SJSA1 (cell line): ENCODE measurements around the gene GKAP1. TPM values are rescaled to one million over a fixed set of nuclear protein-coding genes. Genes with fewer than 3 reads are reported as not detected.
"Not testable (repeated sequence)": the region's sequence is repeated elsewhere in the genome, so short reads cannot be mapped to it uniquely, and the experiment has no call there.

Source experiments
- DNase-seq, 2 experiments: peaks; one replicate each; pipeline ENCODE4 v3.0.0-alpha.2; 2015 to 2020; ENCODE audit warnings: low spot score in 2 of 2, low read depth in 1 of 2
- H3K27ac ChIP-seq: fragments of 250-450 bp; sonication (Bioruptor Pico); 2 replicates; pipeline ENCODE4 v1.5.1; 2020; ENCODE audit warnings: mild to moderate bottlenecking, moderate library complexity
- H3K27me3 ChIP-seq: fragments of 250-450 bp; sonication (Bioruptor Pico); replicated peaks from 2 replicates; pipeline ENCODE4 v1.5.1; 2020; ENCODE audit warnings: mild to moderate bottlenecking, moderate library complexity
- H3K36me3 ChIP-seq: fragments of 250-450 bp; sonication (Bioruptor Pico); 2 replicates; pipeline ENCODE4 v1.5.1; 2020; ENCODE audit warnings: mild to moderate bottlenecking
- H3K4me1 ChIP-seq: fragments of 250-450 bp; sonication (Bioruptor Pico); replicated peaks from 2 replicates; pipeline ENCODE4 v1.6.1; 2021; ENCODE audit warnings: mild to moderate bottlenecking
- H3K4me3 ChIP-seq: fragments of 250-450 bp; sonication (Bioruptor Pico); 2 replicates; pipeline ENCODE4 v1.5.1; 2020; ENCODE audit warnings: mild to moderate bottlenecking
- H3K9me3 ChIP-seq: fragments of 250-450 bp; sonication (Bioruptor Pico); replicated peaks from 2 replicates; pipeline ENCODE4 v1.5.1; 2020; ENCODE audit warnings: mild to moderate bottlenecking
- total RNA-seq: library from RNA; depleted of rRNA; stranded (reverse); fragments of >200 nt; shearing (Covaris generic); gene quantifications from 2 replicates; pipeline ENCODE4 v1.2.3, GENCODE V29; 2014

GKAP1 gene
- total RNA-seq, 1 experiment from 2014 or later = 0.37 TPM

- no peaks in the 10 kb centered on the region for H3K4me1 ChIP-seq
- H3K27ac ChIP-seq = no peak overlapping the region
- no peaks in the 10 kb centered on the region for H3K27me3 ChIP-seq
- H3K4me3 ChIP-seq = no peak overlapping the region
- no peak for DNase-seq
- H3K9me3 ChIP-seq = no peaks in the 10 kb centered on the region
- no peaks in the 10 kb centered on the region for H3K36me3 ChIP-seq
Measured at GRCh38 chr9:83778164-83778563, 39.4 kb downstream of the GKAP1 start.

DNA sequence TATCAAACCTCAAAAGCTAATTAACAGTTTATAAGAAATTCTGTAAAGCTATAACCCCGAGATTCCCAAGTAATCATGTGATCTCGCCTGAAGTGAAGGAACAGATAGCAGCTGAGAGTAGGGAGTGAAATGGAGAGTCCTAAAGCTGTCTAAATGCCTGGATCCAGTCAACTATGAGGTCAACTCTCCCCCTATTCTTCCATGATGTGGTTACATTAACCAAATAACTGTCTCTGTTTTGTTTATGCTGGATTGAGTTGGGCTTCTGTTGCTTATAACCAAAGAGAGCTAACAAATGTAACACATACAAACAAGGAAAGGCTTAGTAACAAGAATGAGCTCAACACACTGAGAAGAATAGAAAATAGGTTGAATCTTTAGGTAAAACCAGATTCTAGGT, 41.6 kb downstream of the GKAP1 start:
- H3K4me1 ChIP-seq = no peaks in the 10 kb centered on the region
- no peaks in the 10 kb centered on the region for H3K9me3 ChIP-seq
- H3K36me3 ChIP-seq = no peaks in the 10 kb centered on the region
- no peaks in the 10 kb centered on the region for H3K27me3 ChIP-seq
- peak in 1 of 2 experiments; percentile 2 for DNase-seq
- H3K4me3 ChIP-seq = no peak overlapping the region
- H3K27ac ChIP-seq = no peak overlapping the region

- H3K9me3 ChIP-seq = no peaks in the 10 kb centered on the region
Measured at GRCh38 chr9:83772860-83773259, 44.7 kb downstream of the GKAP1 start.

GRCh38 chr9:83765376-83765775, 52.2 kb downstream of the GKAP1 start:
- Histone ChIP-seq H3K4me1 (no peaks in the 10 kb centered on the region), H3K27ac (no peak overlapping the region), H3K9me3 (no peaks in the 10 kb centered on the region), H3K36me3 (no peaks in the 10 kb centered on the region), H3K4me3 (no peak overlapping the region), H3K27me3 (no peaks in the 10 kb centered on the region)
- DNase-seq = no peak

More at GRCh38 chr9:83772860-83773259, 44.7 kb downstream of the GKAP1 start:
- Histone ChIP-seq H3K4me1 (no peaks in the 10 kb centered on the region), H3K27ac (no peak overlapping the region), H3K36me3 (no peaks in the 10 kb centered on the region), H3K4me3 (no peak overlapping the region), H3K27me3 (no peaks in the 10 kb centered on the region)
- DNase-seq = no peak

DNA sequence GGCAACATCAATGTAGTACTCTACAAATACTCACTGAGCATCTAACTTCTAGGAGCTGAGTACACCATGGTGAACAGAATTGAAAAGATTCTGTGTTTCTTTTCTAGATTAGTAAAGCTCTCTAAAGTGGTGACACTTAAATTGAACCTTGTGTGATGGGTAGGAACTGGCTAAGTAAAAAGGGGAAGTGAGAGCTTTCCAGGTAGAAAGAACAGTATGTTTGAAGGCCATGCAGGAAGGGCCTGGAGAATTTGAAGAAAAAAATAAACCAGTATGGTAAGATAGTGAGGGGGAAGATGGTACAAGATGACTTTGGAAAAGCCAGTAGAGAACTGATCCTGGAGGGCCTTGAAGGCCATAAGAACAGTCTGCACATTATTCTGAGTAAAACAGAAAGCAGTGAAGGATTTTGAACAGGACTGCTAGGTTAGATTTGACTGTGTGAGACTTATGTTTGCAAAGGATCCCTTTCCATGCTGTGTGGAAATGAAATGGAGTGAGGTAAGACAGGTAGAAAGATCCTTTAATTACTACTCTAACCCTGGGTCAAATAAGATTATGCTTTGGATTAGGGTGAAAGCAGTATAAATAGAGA, 63.1 kb downstream of the GKAP1 start:
- H3K4me1 ChIP-seq = no peaks in the 10 kb centered on the region
- H3K36me3 ChIP-seq = no peaks in the 10 kb centered on the region
- H3K4me3 ChIP-seq = no peak overlapping the region
- no peaks in the 10 kb centered on the region for H3K9me3 ChIP-seq
- DNase-seq = no peak
- H3K27me3 ChIP-seq = peaks cover 4% of the 10 kb centered on the region; the same call in 1 of the 2 replicates
- no peak overlapping the region for H3K27ac ChIP-seq

DNA sequence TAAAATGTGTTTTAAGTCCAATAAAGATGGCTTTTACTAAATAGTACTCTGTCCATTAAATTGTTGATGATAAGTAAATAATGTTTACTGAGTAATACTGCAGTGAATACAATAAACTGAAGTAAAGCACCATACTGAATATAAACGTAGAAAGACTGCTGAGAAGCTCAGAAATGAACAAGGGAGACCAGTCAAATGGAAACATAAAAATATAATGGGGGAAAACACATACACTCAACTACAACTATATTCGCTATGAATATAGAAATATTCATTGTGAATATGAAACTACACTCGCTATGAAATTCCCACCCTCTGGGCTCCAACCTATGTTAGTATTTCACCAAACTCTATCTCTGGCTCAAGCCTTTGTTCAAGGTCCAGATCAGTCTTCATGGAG, 67.9 kb downstream of the GKAP1 start:
- no peaks in the 10 kb centered on the region for H3K9me3 ChIP-seq
- no peak for DNase-seq
- no peaks in the 10 kb centered on the region for H3K4me1 ChIP-seq
- H3K27me3 ChIP-seq = peaks cover 4% of the 10 kb centered on the region; the same call in 1 of the 2 replicates
- H3K36me3 ChIP-seq = no peaks in the 10 kb centered on the region
- H3K4me3 ChIP-seq = no peak overlapping the region
- H3K27ac ChIP-seq = no peak overlapping the region

DNA sequence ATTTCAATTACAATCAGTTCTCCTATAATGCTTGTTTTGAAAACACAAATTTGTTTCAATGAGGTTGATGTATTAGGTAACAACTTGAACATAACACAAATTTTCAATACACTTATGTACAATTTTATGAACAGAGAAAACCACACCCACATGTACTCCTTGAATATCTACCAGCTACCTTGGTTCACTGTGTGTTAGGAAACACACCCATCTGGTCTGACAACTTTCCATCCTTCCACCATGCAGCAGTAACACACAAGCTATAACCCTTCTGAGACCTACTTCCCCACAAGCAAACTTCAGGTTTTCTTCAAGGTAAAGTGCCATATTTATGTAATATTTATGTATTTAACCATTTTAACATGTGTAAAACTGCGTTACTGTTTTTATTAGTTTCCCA, 73.4 kb downstream of the GKAP1 start:
- H3K27me3 ChIP-seq = no peaks in the 10 kb centered on the region
- no peak overlapping the region for H3K27ac ChIP-seq
- DNase-seq = no peak
- no peaks in the 10 kb centered on the region for H3K9me3 ChIP-seq
- H3K4me3 ChIP-seq = no peak overlapping the region
- no peaks in the 10 kb centered on the region for H3K36me3 ChIP-seq
- H3K4me1 ChIP-seq = no peaks in the 10 kb centered on the region

DNA sequence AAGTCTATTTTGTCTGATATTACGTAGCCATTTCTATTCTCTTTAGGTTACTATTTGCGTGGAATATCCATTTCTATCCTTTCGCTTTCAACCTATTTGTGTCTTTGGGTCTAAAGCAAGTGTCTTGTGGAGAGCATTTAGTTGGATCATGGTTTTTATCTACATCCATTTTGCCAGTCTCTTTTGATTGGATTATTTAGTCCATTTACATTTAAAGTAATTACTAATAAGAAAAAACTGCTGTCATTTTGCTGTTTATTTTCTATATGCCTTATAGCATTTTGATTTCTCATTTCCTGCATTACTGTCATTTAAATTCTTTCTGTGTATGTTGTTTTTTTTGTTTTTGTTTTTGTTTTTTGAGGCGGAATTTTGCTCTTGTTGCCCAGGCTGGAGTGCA, 83.8 kb downstream of the GKAP1 start:
- H3K4me3 ChIP-seq = no peak overlapping the region
- no peaks in the 10 kb centered on the region for H3K4me1 ChIP-seq
- no peaks in the 10 kb centered on the region for H3K9me3 ChIP-seq
- no peak overlapping the region for H3K27ac ChIP-seq
- H3K27me3 ChIP-seq = 0 out of 2 replicates have a peak, but pooled peaks cover 2% of the 10 kb centered on the region
- H3K36me3 ChIP-seq = no peaks in the 10 kb centered on the region
- no peak for DNase-seq

DNA sequence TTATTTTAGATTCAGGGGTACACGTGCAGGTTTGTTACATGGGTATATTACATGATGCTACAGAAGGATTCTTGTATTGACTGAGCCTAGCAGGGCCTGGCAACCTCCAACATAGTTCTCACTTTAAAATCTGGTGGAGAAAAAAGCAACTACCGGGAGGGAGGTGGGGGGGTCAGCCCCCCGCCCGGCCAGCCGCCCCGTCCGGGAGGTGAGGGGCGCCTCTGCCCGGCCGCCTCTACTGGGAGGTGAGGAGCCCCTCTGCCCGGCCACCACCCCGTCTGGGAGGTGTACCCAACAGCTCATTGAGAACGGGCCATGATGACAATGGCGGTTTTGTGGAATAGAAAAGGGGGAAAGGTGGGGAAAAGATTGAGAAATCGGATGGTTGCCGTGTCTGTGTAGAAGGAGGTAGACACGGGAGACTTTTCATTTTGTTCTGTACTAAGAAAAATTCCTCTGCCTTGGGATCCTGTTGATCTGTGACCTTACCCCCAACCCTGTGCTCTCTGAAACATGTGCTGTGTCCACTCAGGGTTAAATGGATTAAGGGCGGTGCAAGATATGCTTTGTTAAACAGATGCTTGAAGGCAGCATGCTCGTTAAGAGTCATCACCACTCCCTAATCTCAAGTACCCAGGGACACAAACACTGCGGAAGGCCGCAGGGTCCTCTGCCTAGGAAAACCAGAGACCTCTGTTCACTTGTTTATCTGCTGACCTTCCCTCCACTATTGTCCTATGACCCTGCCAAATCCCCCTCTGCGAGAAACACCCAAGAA, 88.8 kb downstream of the GKAP1 start:
- not testable (repeated sequence) for H3K27me3 ChIP-seq, H3K4me3 ChIP-seq, H3K36me3 ChIP-seq, H3K9me3 ChIP-seq, H3K27ac ChIP-seq, H3K4me1 ChIP-seq, DNase-seq

GRCh38 chr9:83724436-83724835, 93.1 kb downstream of the GKAP1 start:
- H3K27me3 ChIP-seq = no peaks in the 10 kb centered on the region
- no peaks in the 10 kb centered on the region for H3K4me1 ChIP-seq
- no peaks in the 10 kb centered on the region for H3K36me3 ChIP-seq
- H3K27ac ChIP-seq = no peak overlapping the region
- no peak overlapping the region for H3K4me3 ChIP-seq
- DNase-seq = no peak
- no peaks in the 10 kb centered on the region for H3K9me3 ChIP-seq

DNA sequence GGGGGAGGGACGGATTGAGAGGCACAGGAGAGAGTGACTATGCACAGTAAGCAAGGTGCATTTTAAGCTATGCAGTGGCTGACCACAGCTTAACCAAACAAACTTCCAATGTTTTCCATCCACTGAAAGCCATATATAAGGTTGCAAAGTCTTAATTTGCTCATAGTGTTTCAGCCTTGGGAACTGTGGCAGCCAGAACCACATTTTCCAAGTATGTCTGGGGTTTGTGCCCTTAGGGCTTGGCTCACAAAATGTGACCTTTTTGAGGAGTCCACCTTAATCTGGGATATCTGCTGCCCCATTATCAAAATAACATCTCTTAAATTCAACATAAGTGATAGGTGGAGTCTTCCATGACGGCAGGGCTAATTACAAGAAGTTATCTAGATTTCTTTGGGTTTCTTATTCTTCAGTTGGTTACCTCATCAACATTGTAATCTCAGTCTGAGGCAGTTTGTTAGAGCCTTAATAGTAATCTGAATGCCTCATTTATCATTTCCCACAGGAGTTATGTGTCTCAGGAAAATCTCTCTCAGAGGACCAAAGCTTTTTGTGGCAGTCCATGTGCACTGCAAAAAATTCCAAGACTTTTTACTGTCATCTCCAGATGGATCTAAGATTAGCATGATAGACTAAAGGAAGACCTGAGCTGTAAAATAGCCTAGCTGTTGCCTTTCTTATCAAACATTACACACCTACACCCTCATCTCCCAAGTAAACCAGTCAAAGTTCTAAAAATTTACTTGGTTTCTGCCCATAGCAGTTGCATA, 94.7 kb downstream of the GKAP1 start:
- H3K27ac ChIP-seq = no peak overlapping the region
- no peak overlapping the region for H3K4me3 ChIP-seq
- no peaks in the 10 kb centered on the region for H3K4me1 ChIP-seq
- DNase-seq = no peak
- H3K36me3 ChIP-seq = no peaks in the 10 kb centered on the region
- no peaks in the 10 kb centered on the region for H3K9me3 ChIP-seq
- no peaks in the 10 kb centered on the region for H3K27me3 ChIP-seq

DNA sequence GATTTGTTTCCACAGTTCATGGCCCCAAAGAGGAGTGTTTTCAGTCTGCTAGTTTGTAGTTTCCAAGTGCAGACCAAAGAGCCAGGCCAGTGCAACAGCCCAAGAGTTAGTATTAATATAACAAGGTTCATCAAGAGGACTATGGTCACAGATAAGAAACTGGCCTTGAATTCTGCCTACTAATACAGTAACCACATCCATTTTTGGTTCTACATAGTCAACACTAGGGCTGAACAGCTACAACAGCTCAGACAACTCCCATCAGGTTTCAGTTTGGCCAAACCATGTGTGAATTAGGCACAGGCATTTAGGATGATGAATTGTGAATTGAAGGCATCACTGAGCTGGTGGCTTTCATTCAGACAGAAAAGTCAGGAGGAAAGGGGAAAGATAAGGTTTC, 96.1 kb downstream of the GKAP1 start:
- H3K27me3 ChIP-seq = no peaks in the 10 kb centered on the region
- H3K36me3 ChIP-seq = no peaks in the 10 kb centered on the region
- no peaks in the 10 kb centered on the region for H3K4me1 ChIP-seq
- no peak overlapping the region for H3K27ac ChIP-seq
- H3K4me3 ChIP-seq = no peak overlapping the region
- DNase-seq = no peak
- no peaks in the 10 kb centered on the region for H3K9me3 ChIP-seq

- H3K4me1 ChIP-seq = no peaks in the 10 kb centered on the region
- no peak overlapping the region for H3K4me3 ChIP-seq
- no peaks in the 10 kb centered on the region for H3K27me3 ChIP-seq
- H3K9me3 ChIP-seq = no peaks in the 10 kb centered on the region
- H3K27ac ChIP-seq = no peak overlapping the region
- no peaks in the 10 kb centered on the region for H3K36me3 ChIP-seq
- DNase-seq = no peak
Measured at GRCh38 chr9:83715794-83716193, 101.8 kb downstream of the GKAP1 start.

DNA sequence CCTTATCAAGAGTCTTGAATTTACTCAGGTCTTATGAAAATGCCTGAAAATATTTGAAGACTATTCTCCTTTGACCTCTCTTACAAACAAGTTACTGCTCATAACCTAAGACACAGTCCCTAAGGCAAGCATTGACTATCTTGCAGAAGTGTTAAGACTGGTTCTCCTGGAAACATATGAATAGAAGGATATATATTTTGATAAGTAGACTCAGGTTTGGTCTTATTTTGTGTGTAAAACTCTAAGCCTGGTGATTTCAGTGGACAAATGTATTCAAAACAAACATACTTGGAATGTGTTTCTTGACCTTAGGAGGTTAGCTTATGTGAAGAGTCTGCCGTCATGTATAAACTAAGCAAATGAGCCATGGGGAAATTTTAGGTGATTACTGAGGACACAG, 102.3 kb downstream of the GKAP1 start:
- Histone ChIP-seq H3K9me3 (no peaks in the 10 kb centered on the region), H3K36me3 (no peaks in the 10 kb centered on the region), H3K4me3 (no peak overlapping the region), H3K27ac (no peak overlapping the region), H3K27me3 (no peaks in the 10 kb centered on the region), H3K4me1 (no peaks in the 10 kb centered on the region)
- DNase-seq = no peak
